Muscle of leg (tissue), 11 donors: ENCODE measurements around the gene COG5. TPM values are rescaled to one million over a fixed set of nuclear protein-coding genes. Genes with fewer than 3 reads are reported as not detected.
A peak's percentile ranks its signal among the peaks of the same experiment; 100 is the strongest.

Source experiments
- DNase-seq: peaks from one replicate; pipeline ENCODE4 v3.0.0; 2013
- H3K27ac ChIP-seq: one replicate; pipeline ENCODE4 v1.5.1; 2013; ENCODE audit warnings: mild to moderate bottlenecking, low read length, control low read depth
- H3K27me3 ChIP-seq: one replicate; pipeline ENCODE4 v1.6.1; 2013; ENCODE audit warnings: low read length; ENCODE audit not compliant: control insufficient read depth, insufficient read depth
- H3K36me3 ChIP-seq: one replicate; pipeline ENCODE4 v1.6.1; 2013; ENCODE audit warnings: low read length; ENCODE audit not compliant: control insufficient read depth, insufficient read depth
- H3K4me1 ChIP-seq: one replicate; pipeline ENCODE4 v1.6.1; 2013; ENCODE audit warnings: low read length; ENCODE audit not compliant: control insufficient read depth, insufficient read depth
- H3K4me3 ChIP-seq: one replicate; pipeline ENCODE4 v1.5.1; 2013; ENCODE audit warnings: low read length, control low read depth
- H3K9me3 ChIP-seq: replicated peaks from 2 replicates; pipeline ENCODE4 v1.6.1; 2013; ENCODE audit warnings: low read depth, low read length; ENCODE audit not compliant: control insufficient read depth
- WGBS: methylation state at CpG from one replicate; pipeline ENCODE4 v1.1.5; 2013; ENCODE audit warnings: missing lambda C conversion rate; ENCODE audit not compliant: insufficient coverage; 5-methylcytosine and 5-hydroxymethylcytosine counted together
- polyA plus RNA-seq, 8 donors: library from polyadenylated mRNA; unstranded; fragments of 120-200 nt; gene quantifications; one replicate each; pipeline versions ENCODE4 v1.2.1 to v1.2.3, GENCODE V29; 2013; ENCODE audit warnings: inconsistent platforms in 1 of 8, low replicate concordance in 1 of 8; ENCODE audit not compliant: insufficient read length in 8 of 8, insufficient read depth in 1 of 8
- total RNA-seq: library from RNA; stranded (reverse); fragments of 120-200 nt; gene quantifications from one replicate; pipeline ENCODE4 v1.2.4, GENCODE V29; 2013

COG5 gene
- total and polyA plus RNA-seq, 9 donors: 19.5 to 45.5 (median 25.7) TPM

- Histone ChIP-seq H3K36me3 (peaks cover 5% of the 10 kb centered on the region), H3K9me3 (no peaks in the 10 kb centered on the region), H3K27ac (peak overlapping the region; percentile 91), H3K4me3 (peak overlapping the region; percentile 86), H3K27me3 (no peaks in the 10 kb centered on the region), H3K4me1 (no peaks in the 10 kb centered on the region)
- no CpG with 5 or more reads among the region's 10 CpGs for WGBS
- DNase-seq: no peak
Measured at GRCh38 chr7:107580716-107581383, 17.1 kb upstream of the COG5 start.

GRCh38 chr7:107579885-107580715 lies 16.4 kb upstream of the COG5 start, which contains the start of gene BCAP29:
Gene BCAP29 (plus strand): TSS chr7:107580246. CDS start chr7:107580773, 527 bp downstream.
- peak; percentile 90 for DNase-seq
- no peaks in the 10 kb centered on the region for H3K4me1 ChIP-seq
- H3K27ac ChIP-seq: peak within 1 kb of the TSS; percentile 97
- H3K9me3 ChIP-seq: no peaks in the 10 kb centered on the region
- H3K36me3 ChIP-seq: peaks cover 3% of the 10 kb centered on the region
- whole genome bisulfite sequencing: under 1% methylated on average over 79 of the region's 89 CpGs
- no peaks in the 10 kb centered on the region for H3K27me3 ChIP-seq
- H3K4me3 ChIP-seq: peak within 1 kb of the TSS; percentile 86

DNA sequence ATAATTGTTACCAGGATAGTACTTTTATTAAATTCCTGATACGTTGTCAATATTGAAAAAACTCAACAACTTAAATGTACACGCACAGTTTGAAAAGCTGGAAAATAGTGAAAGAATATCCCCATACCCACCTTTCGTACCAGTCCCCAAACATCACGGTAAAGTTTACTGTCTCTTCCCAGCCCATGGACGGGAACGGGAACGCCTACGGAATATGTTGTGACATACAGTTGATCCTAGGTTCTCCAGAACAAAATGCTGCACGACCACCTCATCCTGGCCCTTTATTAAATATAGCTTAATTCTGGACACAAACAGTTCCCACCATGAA lies 15.8 kb upstream of the COG5 start:
- Histone ChIP-seq H3K4me1 (no peaks in the 10 kb centered on the region), H3K9me3 (no peaks in the 10 kb centered on the region), H3K4me3 (peak overlapping the region; percentile 86), H3K27me3 (no peaks in the 10 kb centered on the region), H3K27ac (peak overlapping the region; percentile 97), H3K36me3 (peaks cover 3% of the 10 kb centered on the region)
- no CpG with 5 or more reads among the region's 9 CpGs for WGBS
- no peak for DNase-seq

GRCh38 chr7:107573537-107573936 lies 9.8 kb upstream of the COG5 start:
- peaks cover 8% of the 10 kb centered on the region for H3K36me3 ChIP-seq
- no peak overlapping the region for H3K27ac ChIP-seq
- no peak for DNase-seq
- H3K4me3 ChIP-seq: no peak overlapping the region
- H3K4me1 ChIP-seq: no peaks in the 10 kb centered on the region
- no CpG with 5 or more reads among the region's 4 CpGs for WGBS
- H3K27me3 ChIP-seq: no peaks in the 10 kb centered on the region
- no peaks in the 10 kb centered on the region for H3K9me3 ChIP-seq

DNA sequence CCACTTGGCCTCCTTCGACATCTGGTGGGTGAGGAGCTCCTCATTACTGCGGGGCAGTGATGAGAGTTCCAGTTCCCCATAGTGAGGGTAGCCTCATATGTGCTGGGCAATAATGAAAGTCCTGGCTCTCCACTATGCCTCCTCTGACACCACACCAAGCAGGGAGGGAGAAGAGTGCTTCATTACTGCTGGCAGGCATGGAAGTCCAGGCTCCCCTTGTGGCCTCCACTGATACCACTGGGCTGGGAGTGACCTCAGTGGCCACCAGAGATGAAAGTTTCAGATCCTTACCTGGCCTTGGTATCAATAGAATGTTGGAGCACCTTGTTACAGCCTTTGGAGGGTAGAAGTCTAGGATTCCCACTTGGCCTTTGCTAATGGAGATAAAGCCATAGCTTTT lies 6.6 kb upstream of the COG5 start:
- DNase-seq: no peak
- no peaks in the 10 kb centered on the region for H3K4me1 ChIP-seq
- WGBS: no CpG with 5 or more reads among the region's 2 CpGs
- peaks cover 8% of the 10 kb centered on the region for H3K36me3 ChIP-seq
- no peak overlapping the region for H3K4me3 ChIP-seq
- no peaks in the 10 kb centered on the region for H3K27me3 ChIP-seq
- no peak overlapping the region for H3K27ac ChIP-seq
- no peaks in the 10 kb centered on the region for H3K9me3 ChIP-seq

DNA sequence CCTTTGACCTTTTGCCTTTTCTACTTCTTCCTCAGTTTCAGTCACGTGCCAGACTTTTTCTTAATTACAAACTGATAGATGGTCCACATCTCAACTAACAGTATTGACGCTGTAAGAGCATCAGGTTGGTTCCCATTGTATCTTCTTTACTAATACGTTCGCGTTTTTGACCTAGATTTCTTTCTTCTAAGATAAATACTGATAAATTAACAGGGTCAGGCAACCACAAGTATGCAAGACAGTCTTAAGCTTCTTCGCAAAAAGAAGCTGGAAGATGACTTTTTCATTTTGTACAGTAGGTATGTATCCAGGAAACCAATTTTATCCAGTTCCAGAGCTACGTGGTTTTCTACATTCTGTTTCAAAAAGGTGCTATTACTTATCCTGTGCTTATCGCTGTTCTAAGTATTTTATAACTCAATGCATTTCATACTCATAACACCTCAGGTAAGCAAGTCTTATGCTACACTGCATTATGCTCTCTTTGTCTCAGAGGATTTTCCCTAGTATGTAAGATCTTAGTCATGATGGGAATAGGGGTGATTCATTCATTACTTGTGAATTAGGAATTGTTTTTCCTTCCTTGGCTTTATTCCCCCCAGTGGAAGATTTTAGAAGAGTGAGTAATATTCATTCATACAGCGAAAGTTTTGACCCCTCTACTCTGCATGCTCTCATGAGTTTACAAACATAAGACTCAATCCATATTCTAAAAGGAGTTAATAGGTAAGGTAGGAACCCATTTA lies 1.0 kb upstream of the COG5 start:
- Histone ChIP-seq H3K4me3 (peak overlapping the region; percentile 87), H3K9me3 (no peaks in the 10 kb centered on the region), H3K36me3 (peaks cover 2% of the 10 kb centered on the region), H3K27me3 (no peaks in the 10 kb centered on the region), H3K27ac (peak overlapping the region; percentile 87), H3K4me1 (peaks cover 2% of the 10 kb centered on the region)
- DNase-seq: no peak
- 0% methylated on average over 1 of the region's 9 CpGs for whole genome bisulfite sequencing

DNA sequence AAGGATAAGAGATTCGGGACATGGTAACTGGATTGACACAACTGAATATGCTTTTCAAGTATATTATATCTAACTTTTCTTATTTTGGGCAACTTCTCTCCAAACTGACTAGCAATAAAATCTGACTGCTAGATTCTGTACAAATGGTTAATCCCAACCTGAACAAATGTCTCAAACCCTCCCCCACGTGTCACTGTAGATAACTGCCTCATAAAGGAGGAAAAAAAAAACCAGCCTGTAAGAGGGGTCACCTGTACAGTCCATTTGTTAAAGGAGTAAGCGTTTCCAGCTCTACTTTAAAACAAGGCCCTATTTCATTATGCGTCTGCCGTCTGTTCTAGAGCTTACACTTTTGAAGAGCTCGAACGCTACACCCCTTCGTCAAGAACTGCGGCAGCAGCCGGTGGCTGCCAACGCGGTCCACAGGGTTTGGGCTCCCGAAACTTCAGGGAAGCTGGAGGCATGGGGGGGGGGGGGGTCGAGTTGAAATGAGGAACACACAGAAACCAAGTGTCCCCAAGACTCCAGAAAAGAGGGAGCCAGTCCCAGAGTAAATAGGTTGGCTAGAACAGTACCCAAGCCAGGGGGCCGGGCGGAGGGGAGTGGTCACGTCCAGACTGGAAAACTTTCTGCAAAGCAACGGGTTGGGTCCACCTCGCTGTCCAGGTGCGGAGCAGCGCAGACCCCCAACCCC lies 492 bp downstream of the COG5 start:
- Histone ChIP-seq H3K4me3 (peak overlapping the region; percentile 87), H3K9me3 (no peaks in the 10 kb centered on the region), H3K27me3 (no peaks in the 10 kb centered on the region), H3K4me1 (peaks cover 2% of the 10 kb centered on the region), H3K36me3 (peaks cover 2% of the 10 kb centered on the region), H3K27ac (peak overlapping the region; percentile 90)
- WGBS: 0% methylated on average over 14 of the region's 21 CpGs
- DNase-seq: peak; percentile 76

DNA sequence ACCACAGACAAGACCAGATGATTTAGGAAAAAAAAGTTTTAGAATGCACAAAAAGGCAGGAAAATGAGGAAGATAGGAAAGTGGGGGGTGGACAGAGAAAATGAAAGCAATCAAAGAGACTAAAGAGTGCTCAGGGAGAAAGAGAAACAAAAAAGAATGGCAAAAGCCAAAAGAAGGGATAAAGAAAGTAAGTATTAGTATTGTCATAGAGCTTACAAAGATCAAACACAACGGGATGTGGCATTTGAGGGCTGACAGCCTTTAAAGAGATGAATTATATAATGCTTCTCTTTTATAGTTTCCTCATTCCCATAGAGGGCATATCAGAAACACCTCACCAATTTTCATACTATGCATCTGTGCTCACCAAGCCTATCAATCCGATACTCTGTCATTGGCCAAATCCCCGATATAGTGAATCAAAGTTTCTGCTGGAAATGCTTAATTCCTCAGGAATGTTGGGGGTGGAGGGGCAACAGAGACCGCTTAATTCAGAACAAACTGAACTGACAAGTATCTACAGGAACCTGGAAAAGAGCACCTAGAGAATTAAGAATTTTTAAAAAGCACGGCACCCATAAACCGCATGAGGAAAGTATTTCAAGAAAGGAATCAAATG lies 2.7 kb downstream of the COG5 start:
- H3K27me3 ChIP-seq: no peaks in the 10 kb centered on the region
- no peak overlapping the region for H3K27ac ChIP-seq
- WGBS: 93% methylated on average over 2 of the region's 6 CpGs
- no peaks in the 10 kb centered on the region for H3K9me3 ChIP-seq
- H3K4me3 ChIP-seq: no peak overlapping the region
- peaks cover 2% of the 10 kb centered on the region for H3K4me1 ChIP-seq
- peaks cover 6% of the 10 kb centered on the region for H3K36me3 ChIP-seq
- DNase-seq: no peak

- Histone ChIP-seq H3K4me3 (no peak overlapping the region), H3K27ac (no peak overlapping the region), H3K9me3 (no peaks in the 10 kb centered on the region), H3K36me3 (peaks cover 6% of the 10 kb centered on the region), H3K4me1 (peaks cover 2% of the 10 kb centered on the region), H3K27me3 (no peaks in the 10 kb centered on the region)
- no CpG with 5 or more reads among the region's 2 CpGs for whole genome bisulfite sequencing
- DNase-seq: no peak
Measured at GRCh38 chr7:107559864-107560263, 3.9 kb downstream of the COG5 start.
